H1 (cell line): Measurements from ENCODE around the gene HYAL4. TPM values are rescaled to one million over a fixed set of nuclear protein-coding genes. Genes with fewer than 3 reads are reported as not detected.
"Not testable (repeated sequence)": the region's sequence is repeated elsewhere in the genome, so short reads cannot be mapped to it uniquely, and the experiment has no call there.

Source experiments
- CTCF ChIA-PET: fragments of 300-600 bp; sonication (Branson Sonifier 250); formaldehyde crosslinking; loops from one replicate; lab custom pipeline; 2021; ENCODE audit not compliant: partially characterized antibody; lab: Charles Lee
- POLR2A ChIA-PET: fragments of 300-600 bp; sonication (Branson Sonifier 250); formaldehyde crosslinking; loops from one replicate; lab custom pipeline; 2021; ENCODE audit warnings: inconsistent platforms; ENCODE audit not compliant: partially characterized antibody; lab: Charles Lee
- DNase-seq, 2 experiments: peaks; one replicate each; pipeline versions ENCODE4 v3.0.0 to v3.0.0-alpha.2; 2010 to 2022; ENCODE audit warnings: low spot score in 2 of 2, low read depth in 1 of 2, mixed read lengths in 1 of 2
- FAIRE-seq: peaks from 2 replicates; lab custom pipeline; 2011; peaks lifted over from hg19 to GRCh38; lab: Jason Lieb, UNC
- H2AFZ ChIP-seq: 2 replicates; pipeline ENCODE4 v1.8.1; 2012; ENCODE audit warnings: low read length, inconsistent platforms
- H2AK5ac ChIP-seq: 2 replicates; pipeline ENCODE4 v1.6.1; 2013; ENCODE audit warnings: low read depth, low read length
- H2BK120ac ChIP-seq: replicated peaks from 2 replicates; pipeline ENCODE3; 2013; ENCODE audit warnings: low read depth, low read length, inconsistent platforms
- H2BK12ac ChIP-seq: 2 replicates; pipeline ENCODE4 v1.6.1; 2013; ENCODE audit warnings: low read depth, low read length
- H2BK15ac ChIP-seq: 2 replicates; pipeline ENCODE4 v1.6.1; 2013; ENCODE audit warnings: low read length
- H2BK20ac ChIP-seq: 2 replicates; pipeline ENCODE4 v1.6.1; 2013; ENCODE audit warnings: low read length
- H2BK5ac ChIP-seq: 2 replicates; pipeline ENCODE4 v1.6.1; 2013; ENCODE audit warnings: low read depth, low read length
- H3K14ac ChIP-seq: 2 replicates; pipeline ENCODE4 v1.6.1; 2013; ENCODE audit warnings: inconsistent platforms; ENCODE audit not compliant: insufficient read length
- H3K18ac ChIP-seq: 2 replicates; pipeline ENCODE4 v1.6.1; 2013; ENCODE audit warnings: low read length; ENCODE audit errors: extremely low read depth
- H3K23ac ChIP-seq: 2 replicates; pipeline ENCODE4 v1.6.1; 2013; ENCODE audit warnings: inconsistent platforms; ENCODE audit not compliant: insufficient read length
- H3K23me2 ChIP-seq: 2 replicates; pipeline ENCODE4 v1.6.1; 2013; ENCODE audit warnings: low read depth, low read length
- H3K27ac ChIP-seq: 2 replicates; pipeline ENCODE4 v1.6.1; 2011; ENCODE audit warnings: low read depth, low read length, inconsistent platforms
- H3K27me3 ChIP-seq, 4 experiments: replicated peaks in 1 of 4; 1 replicate in 1 of 4; 2 replicates in 3 of 4; pipeline versions ENCODE4 v1.6.1 to v1.8.1; 2011 to 2013; ENCODE audit warnings: low read length in 3 of 4, mild to moderate bottlenecking in 3 of 4, inconsistent platforms in 2 of 4, mixed read lengths in 2 of 4, moderate library complexity in 1 of 4; ENCODE audit not compliant: control insufficient read depth in 3 of 4, insufficient read depth in 3 of 4; ENCODE audit errors: extremely low read depth in 1 of 4
- H3K36me3 ChIP-seq, 4 experiments: 2 replicates each; pipeline versions ENCODE4 v1.6.1 to v1.8.1; 2011 to 2013; ENCODE audit warnings: mild to moderate bottlenecking in 4 of 4, low read length in 3 of 4, moderate library complexity in 2 of 4, control low read depth in 1 of 4, inconsistent platforms in 1 of 4; ENCODE audit not compliant: insufficient read depth in 4 of 4, control insufficient read depth in 2 of 4
- H3K4ac ChIP-seq: replicated peaks from 2 replicates; pipeline ENCODE3; 2013; ENCODE audit warnings: low read length, low read depth, mixed read lengths, inconsistent platforms; ENCODE audit not compliant: insufficient read length
- H3K4me1 ChIP-seq, 4 experiments: replicated peaks in 1 of 4; 1 replicate in 1 of 4; 2 replicates in 3 of 4; pipeline versions ENCODE4 v1.6.1 to v1.8.1; 2011 to 2013; ENCODE audit warnings: low read length in 3 of 4, inconsistent platforms in 2 of 4, mixed read lengths in 1 of 4; ENCODE audit not compliant: insufficient read depth in 4 of 4, control insufficient read depth in 3 of 4
- H3K4me2 ChIP-seq, 2 experiments: 2 replicates each; pipeline versions ENCODE4 v1.6.1 to v1.8.1; 2011 to 2013; ENCODE audit warnings: low read depth in 2 of 2, low read length in 2 of 2, control low read depth in 1 of 2, inconsistent platforms in 1 of 2, mild to moderate bottlenecking in 1 of 2; ENCODE audit not compliant: insufficient read depth in 1 of 2
- H3K4me3 ChIP-seq, 4 experiments: fragments of 200-600, 300-600 bp in 1 of 4; sonication (generic), shearing (Covaris generic), sonication (Bioruptor Twin) in 1 of 4; 2 replicates each; pipeline versions ENCODE4 v1.5.1 to v1.8.1; 2011 to 2016; ENCODE audit warnings: low read length in 4 of 4, low read depth in 3 of 4, control low read depth in 2 of 4, inconsistent platforms in 2 of 4, mild to moderate bottlenecking in 2 of 4, mixed read lengths in 1 of 4, moderate library complexity in 1 of 4; ENCODE audit not compliant: insufficient read depth in 2 of 4; ENCODE audit errors: extremely low read depth in 1 of 4
- H3K56ac ChIP-seq: replicated peaks from 2 replicates; pipeline ENCODE3; 2013; ENCODE audit warnings: low read depth, mild to moderate bottlenecking, mixed read lengths, low read length, inconsistent platforms; ENCODE audit not compliant: insufficient read length
- H3K79me1 ChIP-seq: 2 replicates; pipeline ENCODE4 v1.6.1; 2013; ENCODE audit warnings: low read depth, low read length, control low read depth
- H3K79me2 ChIP-seq, 2 experiments: 2 replicates each; pipeline versions ENCODE4 v1.6.1 to v1.8.1; 2012 to 2013; ENCODE audit warnings: low read length in 2 of 2, mild to moderate bottlenecking in 2 of 2, inconsistent platforms in 1 of 2; ENCODE audit not compliant: insufficient read depth in 2 of 2, control insufficient read depth in 1 of 2
- H3K9ac ChIP-seq, 4 experiments: replicated peaks in 1 of 4; 1 replicate in 1 of 4; 2 replicates in 3 of 4; pipeline versions ENCODE4 v1.6.1 to v1.8.1; 2011 to 2013; ENCODE audit warnings: low read depth in 3 of 4, low read length in 3 of 4, control low read depth in 2 of 4, mild to moderate bottlenecking in 2 of 4, moderate library complexity in 2 of 4, inconsistent platforms in 1 of 4; ENCODE audit errors: extremely low read depth in 1 of 4
- H3K9me3 ChIP-seq, 2 experiments: 2 replicates each; pipeline versions ENCODE4 v1.6.1 to v1.8.1; 2012 to 2013; ENCODE audit warnings: mild to moderate bottlenecking in 2 of 2, moderate library complexity in 2 of 2, control low read depth in 1 of 2, inconsistent platforms in 1 of 2, low read depth in 1 of 2, low read length in 1 of 2, mixed read lengths in 1 of 2; ENCODE audit not compliant: insufficient read depth in 2 of 2
- H4K20me1 ChIP-seq, 2 experiments: replicated peaks in 1 of 2; 2 replicates each; pipeline versions ENCODE3 to v1.8.1; 2011 to 2013; ENCODE audit warnings: inconsistent platforms in 2 of 2, low read length in 2 of 2, mild to moderate bottlenecking in 1 of 2; ENCODE audit not compliant: insufficient read depth in 2 of 2, control insufficient read depth in 1 of 2
- H4K5ac ChIP-seq: 2 replicates; pipeline ENCODE4 v1.6.1; 2013; ENCODE audit warnings: low read length, low read depth, mixed read lengths, inconsistent platforms; ENCODE audit not compliant: insufficient read length
- H4K8ac ChIP-seq: 2 replicates; pipeline ENCODE4 v1.8.0; 2013; ENCODE audit warnings: mild to moderate bottlenecking, moderate library complexity, low read length, inconsistent platforms; ENCODE audit not compliant: insufficient read depth; ENCODE audit errors: extremely low read depth
- H4K91ac ChIP-seq: replicated peaks from 2 replicates; pipeline ENCODE3; 2013; ENCODE audit warnings: low read length, mixed read lengths, inconsistent platforms; ENCODE audit not compliant: insufficient read length
- WGBS, 2 experiments: shearing (Covaris generic) in 1 of 2; methylation state at CpG; one replicate each; pipeline versions ENCODE4 v1.1.6 to v1.1.7; 2013 to 2015; ENCODE audit warnings: low lambda C conversion rate in 2 of 2, mixed read lengths in 2 of 2, inconsistent platforms in 1 of 2, low coverage in 1 of 2, missing lambda C conversion rate in 1 of 2; ENCODE audit not compliant: insufficient replicate concordance in 2 of 2, insufficient coverage in 1 of 2, insufficient read length in 1 of 2; ENCODE audit errors: extremely low coverage in 1 of 2, missing lambda C conversion rate in 1 of 2; 5-methylcytosine and 5-hydroxymethylcytosine counted together
- polyA plus RNA-seq, 7 experiments: library from polyadenylated mRNA; depleted of rRNA in 3 of 7; stranded (reverse) in 5 of 7; unstranded in 2 of 7; fragments of >200 nt in 5 of 7; fragments of 200-250 nt in 2 of 7; gene quantifications; 1 replicate in 5 of 7; 2 replicates in 1 of 7; 4 replicates in 1 of 7; pipeline versions ENCODE4 v1.2.1 to v1.2.3, GENCODE V29; 2011 to 2013; ENCODE audit warnings: missing spikeins in 2 of 7, mixed read lengths in 2 of 7
- total RNA-seq: library from RNA; stranded (reverse); fragmentation: NEBNext Ultra II Directional; extraction: Animal tissue kit (Norgen Biotek cat#: 25700); gene quantifications from 2 replicates; pipeline ENCODE4 v1.2.1, GENCODE V29; 2021

Gene HYAL4
- total and polyA plus RNA-seq, 2 of the 8 experiments (the other 6 are each of a cell fraction or from before 2014, with no cell fraction given), result not detected

GRCh38 chr7:123844142-123844541 lies 827 bp upstream of the HYAL4 start:
- H3K4me3 ChIP-seq, H3K9ac ChIP-seq, FAIRE-seq, H3K18ac ChIP-seq, H2BK15ac ChIP-seq, H3K9me3 ChIP-seq, POLR2A ChIA-PET, H2BK5ac ChIP-seq, H3K23ac ChIP-seq, H3K4me1 ChIP-seq, H3K56ac ChIP-seq, H3K36me3 ChIP-seq, H3K4me2 ChIP-seq, H3K27ac ChIP-seq, DNase-seq, H4K91ac ChIP-seq, H3K23me2 ChIP-seq, H2BK12ac ChIP-seq, H3K27me3 ChIP-seq, H3K79me2 ChIP-seq, H3K4ac ChIP-seq, H4K20me1 ChIP-seq, H4K8ac ChIP-seq, H4K5ac ChIP-seq, H3K14ac ChIP-seq, H2AK5ac ChIP-seq, H2BK120ac ChIP-seq, H2AFZ ChIP-seq, H3K79me1 ChIP-seq, H2BK20ac ChIP-seq: not testable (repeated sequence)
- CTCF ChIA-PET, result interaction anchor here (2.6 to 5.8 kb wide), 2 partner anchors 21 to 28 kb away, joined by 10 to 31 read pairs; no protein-coding TSS in a partner anchor
- 95% methylated on average over 7 of the region's 7 CpGs; no CpG with 5 or more reads in 1 of the 2 experiments for WGBS, 2 experiments
